GM19397 (cell line): Measurements from ENCODE around the gene GAL.

Experiments
- ATAC-seq: cut with Tn5 transposase; IDR thresholded peaks from one replicate; pipeline ENCODE4 v1.9.1; 2021; ENCODE audit warnings: mild to moderate bottlenecking, moderate library complexity; ENCODE audit not compliant: unreplicated experiment

Gene GAL

GRCh38 chr11:68678031-68678441 lies 6.3 kb upstream of the GAL start:
- no peak for ATAC-seq

GRCh38 chr11:68680541-68681231 lies 3.7 kb upstream of the GAL start:
- no peak for ATAC-seq

- no peak for ATAC-seq
Measured at GRCh38 chr11:68682531-68682961, 1.8 kb upstream of the GAL start.

- no peak for ATAC-seq
Measured at GRCh38 chr11:68683121-68683520, 1.2 kb upstream of the GAL start.

GRCh38 chr11:68683536-68684384 lies 584 bp upstream of the GAL start:
- ATAC-seq = no peak

- ATAC-seq = no peak
Measured at GRCh38 chr11:68685656-68686380, 1.5 kb downstream of the GAL start.

- ATAC-seq = no peak
Measured at GRCh38 chr11:68686486-68686885, 2.1 kb downstream of the GAL start.

- ATAC-seq = no peak
Measured at GRCh38 chr11:68687311-68687710, 3.0 kb downstream of the GAL start.

GRCh38 chr11:68687986-68688385 lies 3.6 kb downstream of the GAL start:
- ATAC-seq = no peak

GRCh38 chr11:68688881-68689280 lies 4.5 kb downstream of the GAL start:
- ATAC-seq = no peak

- no peak for ATAC-seq
Measured at GRCh38 chr11:68689737-68690625, 5.6 kb downstream of the GAL start.

- ATAC-seq = no peak
Measured at GRCh38 chr11:68690671-68691401, 6.5 kb downstream of the GAL start.

GRCh38 chr11:68691402-68691784 lies 7.0 kb downstream of the GAL start:
- no peak for ATAC-seq

- no peak for ATAC-seq
Measured at GRCh38 chr11:68692115-68692514, 7.8 kb downstream of the GAL start.

- ATAC-seq = no peak
Measured at GRCh38 chr11:68692871-68693483, 8.6 kb downstream of the GAL start.

- no peak for ATAC-seq
Measured at GRCh38 chr11:68693484-68693882, 9.1 kb downstream of the GAL start.

- no peak for ATAC-seq
Measured at GRCh38 chr11:68694431-68695297, 10.3 kb downstream of the GAL start.

- no peak for ATAC-seq
Measured at GRCh38 chr11:68695531-68695930, 11.2 kb downstream of the GAL start.

- no peak for ATAC-seq
Measured at GRCh38 chr11:68698993-68699392, 14.6 kb downstream of the GAL start.
